NCI-H460 (cell line): ENCODE data around the gene FYN. TPM values are rescaled to one million over a fixed set of nuclear protein-coding genes. Genes with fewer than 3 reads are reported as not detected.

Source experiments
- DNase-seq: peaks from one replicate; pipeline ENCODE4 v3.0.0-alpha.2; 2016; ENCODE audit warnings: low read depth; ENCODE audit errors: extremely low read depth
- total RNA-seq: library from RNA; depleted of rRNA; stranded (reverse); fragments of >200 nt; shearing (Covaris generic); gene quantifications from 2 replicates; pipeline ENCODE4 v1.2.3, GENCODE V29; 2014

The FYN gene
- total RNA-seq, 1 experiment from 2014 or later: 1.1 TPM

- no peak for DNase-seq
These were observed 138.9 kb downstream of the FYN start for GRCh38 chr6:111734068-111735061.

GRCh38 chr6:111732390-111732789, 140.9 kb downstream of the FYN start:
- DNase-seq: no peak

- no peak for DNase-seq
These were observed 141.6 kb downstream of the FYN start for GRCh38 chr6:111731456-111732195.

- DNase-seq: no peak
These were observed 142.4 kb downstream of the FYN start for GRCh38 chr6:111730864-111731263.

- peak; percentile 7 for DNase-seq
These were observed 145.4 kb downstream of the FYN start for GRCh38 chr6:111727802-111728201.

GRCh38 chr6:111727041-111727440, 146.2 kb downstream of the FYN start:
- DNase-seq: no peak

- no peak for DNase-seq
These were observed 147.7 kb downstream of the FYN start for GRCh38 chr6:111725446-111726112.

- no peak for DNase-seq
These were observed 148.7 kb downstream of the FYN start for GRCh38 chr6:111724505-111724904.

- no peak for DNase-seq
These were observed 149.2 kb downstream of the FYN start for GRCh38 chr6:111724039-111724438.

- DNase-seq: no peak
These were observed 149.8 kb downstream of the FYN start for GRCh38 chr6:111723412-111723970.

GRCh38 chr6:111722179-111722731, 151.0 kb downstream of the FYN start:
- no peak for DNase-seq

- peak; percentile 3 for DNase-seq
These were observed 151.5 kb downstream of the FYN start for GRCh38 chr6:111721753-111722154.

GRCh38 chr6:111720931-111721496, 152.2 kb downstream of the FYN start:
- DNase-seq: no peak

- DNase-seq: no peak
These were observed 154.3 kb downstream of the FYN start for GRCh38 chr6:111718990-111719389.

- DNase-seq: no peak
These were observed 154.9 kb downstream of the FYN start for GRCh38 chr6:111718326-111718725.

- DNase-seq: no peak
These were observed 155.6 kb downstream of the FYN start for GRCh38 chr6:111717621-111718020.

GRCh38 chr6:111716325-111716724, 156.9 kb downstream of the FYN start:
- no peak for DNase-seq

- no peak for DNase-seq
These were observed 157.9 kb downstream of the FYN start for GRCh38 chr6:111715321-111715720.

- DNase-seq: no peak
These were observed 158.6 kb downstream of the FYN start for GRCh38 chr6:111714416-111715270.
